PC-3 (cell line): Measurements from ENCODE around the gene NDRG4. TPM values are rescaled to one million over a fixed set of nuclear protein-coding genes. Genes with fewer than 3 reads are reported as not detected.
A peak's percentile ranks its signal among the peaks of the same experiment; 100 is the strongest.

ENCODE experiments used
- ATAC-seq: fragments of 200-7000 bp; cut with Tn5 transposase; 2 replicates; pipeline ENCODE4 v1.9.1; 2020; ENCODE audit warnings: mild to moderate bottlenecking, moderate library complexity
- BruUV-seq: library from RNA; stranded (reverse); fragments of 400-500 nt; replicated peaks from 2 replicates; lab custom pipeline; 2021; lab: Mats Ljungman, UMichigan
- CTCF ChIA-PET: fragments of 300-600 bp; sonication (Branson Sonifier 250); formaldehyde crosslinking; loops from one replicate; lab custom pipeline; 2022; ENCODE audit warnings: antibody characterized with exemption; lab: Charles Lee
- POLR2A ChIA-PET: fragments of 300-600 bp; sonication (Branson Sonifier 250); formaldehyde crosslinking; loops from one replicate; lab custom pipeline; 2022; ENCODE audit warnings: antibody characterized with exemption; ENCODE audit not compliant: unreplicated experiment; lab: Charles Lee
- DNase-seq: peaks from one replicate; pipeline ENCODE4 v3.0.0-alpha.2; 2015
- H2AFZ ChIP-seq: fragments of 300-600 bp; sonication (generic); 2 replicates; pipeline ENCODE4 v1.6.0; 2016; ENCODE audit warnings: antibody characterized with exemption, low read length
- H3F3A ChIP-seq: fragments of 300-600 bp; sonication (generic); one replicate; pipeline ENCODE4 v1.6.0; 2017; ENCODE audit warnings: antibody characterized with exemption, low read length, control low read depth, mild to moderate bottlenecking; ENCODE audit not compliant: unreplicated experiment
- H3K27ac ChIP-seq: fragments of 300-600 bp; sonication (generic); 2 replicates; pipeline ENCODE4 v1.5.1; 2016; ENCODE audit warnings: mild to moderate bottlenecking, low read length
- H3K27me3 ChIP-seq: fragments of 300-600 bp; sonication (generic); 2 replicates; pipeline ENCODE4 v1.6.1; 2016; ENCODE audit warnings: low read length, mixed read lengths
- H3K36me3 ChIP-seq: fragments of 300-600 bp; sonication (generic); 2 replicates; pipeline ENCODE4 v1.6.1; 2016; ENCODE audit warnings: low read depth, mixed run types, low read length, mixed read lengths
- H3K4me1 ChIP-seq: fragments of 300-600 bp; sonication (generic); 2 replicates; pipeline ENCODE4 v1.5.1; 2016; ENCODE audit warnings: low read length; ENCODE audit not compliant: insufficient read depth
- H3K4me2 ChIP-seq: fragments of 300-600 bp; sonication (generic); 2 replicates; pipeline ENCODE4 v1.6.0; 2016; ENCODE audit warnings: low read length
- H3K4me3 ChIP-seq: fragments of 300-600 bp; sonication (generic); 2 replicates; pipeline ENCODE4 v1.5.1; 2016; ENCODE audit warnings: mild to moderate bottlenecking, low read length, mixed read lengths
- H3K79me2 ChIP-seq: fragments of 300-600 bp; sonication (generic); 2 replicates; pipeline ENCODE4 v1.6.1; 2017; ENCODE audit warnings: low read length, mixed read lengths
- H3K9ac ChIP-seq: fragments of 300-600 bp; sonication (generic); 2 replicates; pipeline ENCODE4 v1.6.0; 2016; ENCODE audit warnings: mild to moderate bottlenecking, low read length
- H3K9me2 ChIP-seq: fragments of 300-600 bp; sonication (generic); replicated peaks from 2 replicates; pipeline ENCODE4 v1.6.1; 2016; ENCODE audit warnings: mixed run types, low read length, mixed read lengths
- H3K9me3 ChIP-seq: fragments of 300-600 bp; sonication (generic); 2 replicates; pipeline ENCODE4 v1.6.1; 2016; ENCODE audit warnings: low read length, mixed read lengths
- H4K20me1 ChIP-seq: fragments of 300-600 bp; sonication (generic); 2 replicates; pipeline ENCODE4 v1.6.1; 2016; ENCODE audit warnings: low read length, mixed read lengths
- CTCF ChIP-seq: fragments of 300-600 bp; sonication (generic); conservative IDR thresholded peaks from 2 replicates; pipeline ENCODE4 v1.5.1; 2017; ENCODE audit warnings: antibody characterized with exemption, low read depth, mild to moderate bottlenecking, low read length
- EZH2 ChIP-seq: fragments of 300-600 bp; sonication (generic); IDR thresholded peaks from one replicate; pipeline ENCODE4 v1.6.1; 2017; ENCODE audit warnings: antibody characterized with exemption, mild to moderate bottlenecking, low read length; ENCODE audit not compliant: unreplicated experiment
- EZH2phosphoT487 ChIP-seq: fragments of 300-600 bp; sonication (generic); IDR thresholded peaks from 2 replicates; pipeline ENCODE4 v1.6.1; 2018; ENCODE audit warnings: mild to moderate bottlenecking, antibody characterized with exemption, low read length, borderline replicate concordance
- intact Hi-C: fragments of 100-400 bp; cut with micrococcal nuclease; formaldehyde crosslinking; loops from 2 replicates; pipeline ENCODE4 v1.9.0; 2023
- total RNA-seq: library from RNA; depleted of rRNA; stranded (reverse); fragments of >200 nt; gene quantifications from 2 replicates; pipeline ENCODE4 v1.2.3, GENCODE V29; 2014

Gene NDRG4
- total RNA-seq, 1 experiment from 2014 or later, result 26.6 TPM

- H3K9ac ChIP-seq, result peak overlapping the region; percentile 25; the same call in 1 of the 2 replicates
- BruUV-seq, result no TSS peak
- no peaks in the 10 kb centered on the region for H4K20me1 ChIP-seq
- H3K4me1 ChIP-seq, result peaks cover 7% of the 10 kb centered on the region; the same call in 1 of the 2 replicates
- ATAC-seq (peak; percentile 35), DNase-seq (no peak)
- ChIA-PET CTCF (interaction anchor here (0.6 to 1.7 kb wide), 3 partner anchors 36 to 164 kb away, joined by 3 to 20 read pairs (median 3); no protein-coding TSS in a partner anchor), POLR2A (interaction anchor here (0.6 kb wide), 4 partner anchors 14 to 276 kb away, joined by 4 to 8 read pairs (median 4); no protein-coding TSS in a partner anchor)
- H3K4me2 ChIP-seq, result peak overlapping the region; percentile 99
- no peaks in the 10 kb centered on the region for H3K36me3 ChIP-seq
- peak overlapping the region; percentile 70 for H3K4me3 ChIP-seq
- no peaks in the 10 kb centered on the region for H3K9me2 ChIP-seq
- H3K9me3 ChIP-seq, result no peaks in the 10 kb centered on the region
- H3K27me3 ChIP-seq, result no peaks in the 10 kb centered on the region
- TF ChIP-seq EZH2phosphoT487 (no peak), CTCF (no peak), EZH2 (no peak)
- no peak overlapping the region for H3K27ac ChIP-seq
- intact Hi-C loops, result no loop called here
- H3F3A ChIP-seq, result no peaks in the 10 kb centered on the region
- no peaks in the 10 kb centered on the region for H3K79me2 ChIP-seq
- H2AFZ ChIP-seq, result peak overlapping the region; percentile 81
These were observed 693 bp downstream of the NDRG4 start for GRCh38 chr16:58500430-58501241.

- Histone ChIP-seq H3K4me2 (peak overlapping the region; percentile 99), H3K36me3 (no peaks in the 10 kb centered on the region), H3K9me3 (no peaks in the 10 kb centered on the region), H3K4me1 (peaks cover 7% of the 10 kb centered on the region; the same call in 1 of the 2 replicates), H3K27ac (no peak overlapping the region), H3K9me2 (no peaks in the 10 kb centered on the region), H2AFZ (peak overlapping the region; percentile 81), H3K4me3 (peak overlapping the region; percentile 70), H4K20me1 (no peaks in the 10 kb centered on the region), H3K9ac (0 out of 2 replicates have a peak overlapping the region, but pooled peaks have one; percentile 25), H3K27me3 (no peaks in the 10 kb centered on the region), H3K79me2 (no peaks in the 10 kb centered on the region), H3F3A (no peaks in the 10 kb centered on the region)
- intact Hi-C loops, result no loop called here
- no TSS peak for BruUV-seq
- TF ChIP-seq CTCF, result no peak
- no peak for TF ChIP-seq EZH2phosphoT487
- no peak for TF ChIP-seq EZH2
- DNase-seq (no peak), ATAC-seq (no peak)
- POLR2A ChIA-PET, result no interaction called here
- CTCF ChIA-PET, result interaction anchor here (1.7 kb wide), 1 partner anchor 160 kb away, joined by 20 read pairs; no protein-coding TSS in a partner anchor
These were observed 1.5 kb downstream of the NDRG4 start for GRCh38 chr16:58501242-58502131.
